NOMO-1 (cell line): ENCODE data around the gene DCLK3.
A peak's percentile ranks its signal among the peaks of the same experiment; 100 is the strongest.

Experiments
- DNase-seq, 2 experiments: peaks; one replicate each; lab custom pipeline; 2025; ENCODE audit not compliant: unreplicated experiment in 2 of 2; lab: John Stamatoyannopoulos, UW

The DCLK3 gene

GRCh38 chr3:36713904-36714303 lies 50.4 kb downstream of the DCLK3 start:
- DNase-seq = no peak

GRCh38 chr3:36710606-36711005 lies 53.7 kb downstream of the DCLK3 start:
- DNase-seq = no peak

GRCh38 chr3:36709826-36710365 lies 54.5 kb downstream of the DCLK3 start:
- DNase-seq = no peak

- DNase-seq = no peak
Measured at GRCh38 chr3:36709281-36709680, 55.1 kb downstream of the DCLK3 start.

GRCh38 chr3:36707623-36708409 lies 56.5 kb downstream of the DCLK3 start:
- peak in 1 of 2 experiments; percentile 55 for DNase-seq

- no peak for DNase-seq
Measured at GRCh38 chr3:36705015-36705414, 59.3 kb downstream of the DCLK3 start.

- no peak for DNase-seq
Measured at GRCh38 chr3:36704280-36704679, 60.1 kb downstream of the DCLK3 start.

- DNase-seq = no peak
Measured at GRCh38 chr3:36701249-36701572, 63.1 kb downstream of the DCLK3 start.

- peak; percentile 41 to 46 for DNase-seq
Measured at GRCh38 chr3:36700537-36701248, 63.7 kb downstream of the DCLK3 start.

GRCh38 chr3:36698314-36698713 lies 66.0 kb downstream of the DCLK3 start:
- DNase-seq = no peak

GRCh38 chr3:36697229-36698001 lies 66.9 kb downstream of the DCLK3 start:
- DNase-seq = no peak

GRCh38 chr3:36696799-36697198 lies 67.6 kb downstream of the DCLK3 start:
- no peak for DNase-seq

GRCh38 chr3:36695769-36696137 lies 68.6 kb downstream of the DCLK3 start:
- DNase-seq = no peak

- no peak for DNase-seq
Measured at GRCh38 chr3:36695113-36695768, 69.1 kb downstream of the DCLK3 start.

- no peak for DNase-seq
Measured at GRCh38 chr3:36693670-36694069, 70.7 kb downstream of the DCLK3 start.

- no peak for DNase-seq
Measured at GRCh38 chr3:36689560-36689959, 74.8 kb downstream of the DCLK3 start.

- no peak for DNase-seq
Measured at GRCh38 chr3:36688815-36689214, 75.5 kb downstream of the DCLK3 start.

- DNase-seq = no peak
Measured at GRCh38 chr3:36686516-36686915, 77.8 kb downstream of the DCLK3 start.

- peak in 1 of 2 experiments; percentile 4 for DNase-seq
Measured at GRCh38 chr3:36681867-36682266, 82.5 kb downstream of the DCLK3 start.

- no peak for DNase-seq
Measured at GRCh38 chr3:36680952-36681351, 83.4 kb downstream of the DCLK3 start.
